H1 (cell line): Measurements from ENCODE around the gene CALD1. TPM values are rescaled to one million over a fixed set of nuclear protein-coding genes. Genes with fewer than 3 reads are reported as not detected.

Source experiments
- CTCF ChIA-PET: fragments of 300-600 bp; sonication (Branson Sonifier 250); formaldehyde crosslinking; loops from one replicate; lab custom pipeline; 2021; ENCODE audit not compliant: partially characterized antibody; lab: Charles Lee
- POLR2A ChIA-PET: fragments of 300-600 bp; sonication (Branson Sonifier 250); formaldehyde crosslinking; loops from one replicate; lab custom pipeline; 2021; ENCODE audit warnings: inconsistent platforms; ENCODE audit not compliant: partially characterized antibody; lab: Charles Lee
- DNase-seq, 2 experiments: peaks; one replicate each; pipeline versions ENCODE4 v3.0.0 to v3.0.0-alpha.2; 2010 to 2022; ENCODE audit warnings: low spot score in 2 of 2, low read depth in 1 of 2, mixed read lengths in 1 of 2
- FAIRE-seq: peaks from 2 replicates; lab custom pipeline; 2011; peaks lifted over from hg19 to GRCh38; lab: Jason Lieb, UNC
- H2AFZ ChIP-seq: 2 replicates; pipeline ENCODE4 v1.8.1; 2012; ENCODE audit warnings: low read length, inconsistent platforms
- H2AK5ac ChIP-seq: 2 replicates; pipeline ENCODE4 v1.6.1; 2013; ENCODE audit warnings: low read depth, low read length
- H2BK120ac ChIP-seq: replicated peaks from 2 replicates; pipeline ENCODE3; 2013; ENCODE audit warnings: low read depth, low read length, inconsistent platforms
- H2BK12ac ChIP-seq: 2 replicates; pipeline ENCODE4 v1.6.1; 2013; ENCODE audit warnings: low read depth, low read length
- H2BK15ac ChIP-seq: 2 replicates; pipeline ENCODE4 v1.6.1; 2013; ENCODE audit warnings: low read length
- H2BK20ac ChIP-seq: 2 replicates; pipeline ENCODE4 v1.6.1; 2013; ENCODE audit warnings: low read length
- H2BK5ac ChIP-seq: 2 replicates; pipeline ENCODE4 v1.6.1; 2013; ENCODE audit warnings: low read depth, low read length
- H3K14ac ChIP-seq: 2 replicates; pipeline ENCODE4 v1.6.1; 2013; ENCODE audit warnings: inconsistent platforms; ENCODE audit not compliant: insufficient read length
- H3K18ac ChIP-seq: 2 replicates; pipeline ENCODE4 v1.6.1; 2013; ENCODE audit warnings: low read length; ENCODE audit errors: extremely low read depth
- H3K23ac ChIP-seq: 2 replicates; pipeline ENCODE4 v1.6.1; 2013; ENCODE audit warnings: inconsistent platforms; ENCODE audit not compliant: insufficient read length
- H3K23me2 ChIP-seq: 2 replicates; pipeline ENCODE4 v1.6.1; 2013; ENCODE audit warnings: low read depth, low read length
- H3K27ac ChIP-seq: 2 replicates; pipeline ENCODE4 v1.6.1; 2011; ENCODE audit warnings: low read depth, low read length, inconsistent platforms
- H3K27me3 ChIP-seq, 4 experiments: replicated peaks in 1 of 4; 1 replicate in 1 of 4; 2 replicates in 3 of 4; pipeline versions ENCODE4 v1.6.1 to v1.8.1; 2011 to 2013; ENCODE audit warnings: low read length in 3 of 4, mild to moderate bottlenecking in 3 of 4, inconsistent platforms in 2 of 4, mixed read lengths in 2 of 4, moderate library complexity in 1 of 4; ENCODE audit not compliant: control insufficient read depth in 3 of 4, insufficient read depth in 3 of 4; ENCODE audit errors: extremely low read depth in 1 of 4
- H3K36me3 ChIP-seq, 4 experiments: 2 replicates each; pipeline versions ENCODE4 v1.6.1 to v1.8.1; 2011 to 2013; ENCODE audit warnings: mild to moderate bottlenecking in 4 of 4, low read length in 3 of 4, moderate library complexity in 2 of 4, control low read depth in 1 of 4, inconsistent platforms in 1 of 4; ENCODE audit not compliant: insufficient read depth in 4 of 4, control insufficient read depth in 2 of 4
- H3K4ac ChIP-seq: replicated peaks from 2 replicates; pipeline ENCODE3; 2013; ENCODE audit warnings: low read length, low read depth, mixed read lengths, inconsistent platforms; ENCODE audit not compliant: insufficient read length
- H3K4me1 ChIP-seq, 4 experiments: replicated peaks in 1 of 4; 1 replicate in 1 of 4; 2 replicates in 3 of 4; pipeline versions ENCODE4 v1.6.1 to v1.8.1; 2011 to 2013; ENCODE audit warnings: low read length in 3 of 4, inconsistent platforms in 2 of 4, mixed read lengths in 1 of 4; ENCODE audit not compliant: insufficient read depth in 4 of 4, control insufficient read depth in 3 of 4
- H3K4me2 ChIP-seq, 2 experiments: 2 replicates each; pipeline versions ENCODE4 v1.6.1 to v1.8.1; 2011 to 2013; ENCODE audit warnings: low read depth in 2 of 2, low read length in 2 of 2, control low read depth in 1 of 2, inconsistent platforms in 1 of 2, mild to moderate bottlenecking in 1 of 2; ENCODE audit not compliant: insufficient read depth in 1 of 2
- H3K4me3 ChIP-seq, 4 experiments: fragments of 200-600, 300-600 bp in 1 of 4; sonication (generic), shearing (Covaris generic), sonication (Bioruptor Twin) in 1 of 4; 2 replicates each; pipeline versions ENCODE4 v1.5.1 to v1.8.1; 2011 to 2016; ENCODE audit warnings: low read length in 4 of 4, low read depth in 3 of 4, control low read depth in 2 of 4, inconsistent platforms in 2 of 4, mild to moderate bottlenecking in 2 of 4, mixed read lengths in 1 of 4, moderate library complexity in 1 of 4; ENCODE audit not compliant: insufficient read depth in 2 of 4; ENCODE audit errors: extremely low read depth in 1 of 4
- H3K56ac ChIP-seq: replicated peaks from 2 replicates; pipeline ENCODE3; 2013; ENCODE audit warnings: low read depth, mild to moderate bottlenecking, mixed read lengths, low read length, inconsistent platforms; ENCODE audit not compliant: insufficient read length
- H3K79me1 ChIP-seq: 2 replicates; pipeline ENCODE4 v1.6.1; 2013; ENCODE audit warnings: low read depth, low read length, control low read depth
- H3K79me2 ChIP-seq, 2 experiments: 2 replicates each; pipeline versions ENCODE4 v1.6.1 to v1.8.1; 2012 to 2013; ENCODE audit warnings: low read length in 2 of 2, mild to moderate bottlenecking in 2 of 2, inconsistent platforms in 1 of 2; ENCODE audit not compliant: insufficient read depth in 2 of 2, control insufficient read depth in 1 of 2
- H3K9ac ChIP-seq, 4 experiments: replicated peaks in 1 of 4; 1 replicate in 1 of 4; 2 replicates in 3 of 4; pipeline versions ENCODE4 v1.6.1 to v1.8.1; 2011 to 2013; ENCODE audit warnings: low read depth in 3 of 4, low read length in 3 of 4, control low read depth in 2 of 4, mild to moderate bottlenecking in 2 of 4, moderate library complexity in 2 of 4, inconsistent platforms in 1 of 4; ENCODE audit errors: extremely low read depth in 1 of 4
- H3K9me3 ChIP-seq, 2 experiments: 2 replicates each; pipeline versions ENCODE4 v1.6.1 to v1.8.1; 2012 to 2013; ENCODE audit warnings: mild to moderate bottlenecking in 2 of 2, moderate library complexity in 2 of 2, control low read depth in 1 of 2, inconsistent platforms in 1 of 2, low read depth in 1 of 2, low read length in 1 of 2, mixed read lengths in 1 of 2; ENCODE audit not compliant: insufficient read depth in 2 of 2
- H4K20me1 ChIP-seq, 2 experiments: replicated peaks in 1 of 2; 2 replicates each; pipeline versions ENCODE3 to v1.8.1; 2011 to 2013; ENCODE audit warnings: inconsistent platforms in 2 of 2, low read length in 2 of 2, mild to moderate bottlenecking in 1 of 2; ENCODE audit not compliant: insufficient read depth in 2 of 2, control insufficient read depth in 1 of 2
- H4K5ac ChIP-seq: 2 replicates; pipeline ENCODE4 v1.6.1; 2013; ENCODE audit warnings: low read length, low read depth, mixed read lengths, inconsistent platforms; ENCODE audit not compliant: insufficient read length
- H4K8ac ChIP-seq: 2 replicates; pipeline ENCODE4 v1.8.0; 2013; ENCODE audit warnings: mild to moderate bottlenecking, moderate library complexity, low read length, inconsistent platforms; ENCODE audit not compliant: insufficient read depth; ENCODE audit errors: extremely low read depth
- H4K91ac ChIP-seq: replicated peaks from 2 replicates; pipeline ENCODE3; 2013; ENCODE audit warnings: low read length, mixed read lengths, inconsistent platforms; ENCODE audit not compliant: insufficient read length
- CHD2 ChIP-seq: IDR thresholded peaks from 2 replicates; pipeline ENCODE4 v1.6.1; 2012; ENCODE audit warnings: low read length, improper control_type of control experiment
- CREB1 ChIP-seq: IDR thresholded peaks from 2 replicates; pipeline ENCODE4 v1.6.1; 2012; ENCODE audit warnings: inconsistent platforms
- HDAC2 ChIP-seq, 2 experiments: fragments of 300-600 bp in 1 of 2; sonication (generic) in 1 of 2; IDR thresholded peaks; 2 replicates each; pipeline ENCODE4 v1.6.1; 2011 to 2012; ENCODE audit warnings: low read depth in 2 of 2, low read length in 2 of 2, mild to moderate bottlenecking in 2 of 2, moderate library complexity in 2 of 2, borderline replicate concordance in 1 of 2, inconsistent platforms in 1 of 2
- HDAC6 ChIP-seq: IDR thresholded peaks from one replicate; pipeline ENCODE4 v1.7.1; 2012; ENCODE audit warnings: low read depth, mild to moderate bottlenecking, inconsistent platforms, low read length, moderate library complexity
- JUND ChIP-seq: IDR thresholded peaks from 2 replicates; pipeline ENCODE4 v1.6.1; 2011; ENCODE audit warnings: mild to moderate bottlenecking, improper control_type of control experiment, low read length
- KDM1A ChIP-seq: fragments of 200-600, 300-600 bp; sonication (generic); IDR thresholded peaks from 2 replicates; pipeline ENCODE4 v1.7.1; 2016; ENCODE audit warnings: mild to moderate bottlenecking, low read length, borderline replicate concordance
- MAX ChIP-seq: IDR thresholded peaks from 2 replicates; pipeline ENCODE4 v1.6.1; 2012; ENCODE audit warnings: inconsistent platforms
- POLR2AphosphoS5 ChIP-seq: IDR thresholded peaks from 2 replicates; pipeline ENCODE4 v1.6.1; 2011; ENCODE audit warnings: low read depth, low read length
- SRF ChIP-seq: IDR thresholded peaks from 2 replicates; pipeline ENCODE4 v1.6.1; 2011; ENCODE audit warnings: mild to moderate bottlenecking, low read depth, low read length, moderate library complexity
- SUZ12 ChIP-seq: fragments of 200-600 bp; sonication (generic); IDR thresholded peaks from 2 replicates; pipeline ENCODE4 v1.6.1; 2012; ENCODE audit warnings: mild to moderate bottlenecking, inconsistent platforms, low read length, moderate library complexity, mixed read lengths
- YY1 ChIP-seq: IDR thresholded peaks from 2 replicates; pipeline ENCODE4 v1.6.1; 2011; ENCODE audit warnings: low read depth, mild to moderate bottlenecking, low read length
- WGBS, 2 experiments: shearing (Covaris generic) in 1 of 2; methylation state at CpG; one replicate each; pipeline versions ENCODE4 v1.1.6 to v1.1.7; 2013 to 2015; ENCODE audit warnings: low lambda C conversion rate in 2 of 2, mixed read lengths in 2 of 2, inconsistent platforms in 1 of 2, low coverage in 1 of 2, missing lambda C conversion rate in 1 of 2; ENCODE audit not compliant: insufficient replicate concordance in 2 of 2, insufficient coverage in 1 of 2, insufficient read length in 1 of 2; ENCODE audit errors: extremely low coverage in 1 of 2, missing lambda C conversion rate in 1 of 2; 5-methylcytosine and 5-hydroxymethylcytosine counted together
- polyA plus RNA-seq, 7 experiments: library from polyadenylated mRNA; depleted of rRNA in 3 of 7; stranded (reverse) in 5 of 7; unstranded in 2 of 7; fragments of >200 nt in 5 of 7; fragments of 200-250 nt in 2 of 7; gene quantifications; 1 replicate in 5 of 7; 2 replicates in 1 of 7; 4 replicates in 1 of 7; pipeline versions ENCODE4 v1.2.1 to v1.2.3, GENCODE V29; 2011 to 2013; ENCODE audit warnings: missing spikeins in 2 of 7, mixed read lengths in 2 of 7
- total RNA-seq: library from RNA; stranded (reverse); fragmentation: NEBNext Ultra II Directional; extraction: Animal tissue kit (Norgen Biotek cat#: 25700); gene quantifications from 2 replicates; pipeline ENCODE4 v1.2.1, GENCODE V29; 2021

The CALD1 gene
- total and polyA plus RNA-seq, 2 of the 8 experiments (the other 6 are each of a cell fraction or from before 2014, with no cell fraction given): 34.3 to 177 TPM

GRCh38 chr7:134729895-134730294 is 49.5 kb upstream of the CALD1 start:
- H4K20me1 ChIP-seq: no peaks in the 10 kb centered on the region
- H3K4ac ChIP-seq: no peak overlapping the region
- H3K18ac ChIP-seq: no peak overlapping the region
- no peak overlapping the region for H3K9ac ChIP-seq
- H4K91ac ChIP-seq: no peak overlapping the region
- no peak overlapping the region for H3K4me3 ChIP-seq
- H3K27me3 ChIP-seq: 0 out of 7 replicates have a peak, but pooled peaks cover 0 to 2% (median 0%) of the 10 kb centered on the region in 4 experiments
- 0 out of 2 replicates have a peak overlapping the region, but pooled peaks have one; percentile 70 for H2AFZ ChIP-seq
- TF ChIP-seq POLR2AphosphoS5: no peak
- TF ChIP-seq KDM1A: no peak
- TF ChIP-seq CHD2: no peak
- no peak for TF ChIP-seq HDAC2 (IDR thresholded peaks at IDR 0.05; ENCODE audit: borderline replicate concordance in 1 of 2, low read depth in 2 of 2, low read length in 2 of 2)
- TF ChIP-seq YY1: no peak
- TF ChIP-seq JUND: no peak
- no peak for TF ChIP-seq HDAC6
- no peak for TF ChIP-seq CREB1
- TF ChIP-seq SRF: no peak
- no peak for TF ChIP-seq SUZ12
- no peak for TF ChIP-seq MAX
- no peak overlapping the region for H3K56ac ChIP-seq
- H3K4me1 ChIP-seq: no peaks in the 10 kb centered on the region
- CTCF ChIA-PET: interaction anchor here (1.2 to 17.5 kb wide), 4 partner anchors 20 to 40 kb away, joined by 3 to 249 read pairs (median 8); no protein-coding TSS in a partner anchor
- H2BK120ac ChIP-seq: no peak overlapping the region
- no peak overlapping the region for H3K4me2 ChIP-seq
- H3K23me2 ChIP-seq: 0 out of 2 replicates have a peak, but pooled peaks cover 2% of the 10 kb centered on the region
- no peak overlapping the region for H2BK20ac ChIP-seq
- no peak overlapping the region for H2BK5ac ChIP-seq
- DNase-seq (no peak), FAIRE-seq (no peak)
- no peak overlapping the region for H4K5ac ChIP-seq
- H3K79me2 ChIP-seq: no peaks in the 10 kb centered on the region
- no peaks in the 10 kb centered on the region for H3K79me1 ChIP-seq
- no peak overlapping the region for H3K27ac ChIP-seq
- H2BK15ac ChIP-seq: no peak overlapping the region
- POLR2A ChIA-PET: no interaction called here
- H2AK5ac ChIP-seq: no peak overlapping the region
- H3K23ac ChIP-seq: no peak overlapping the region
- no peak overlapping the region for H3K14ac ChIP-seq
- no peaks in the 10 kb centered on the region for H3K9me3 ChIP-seq
- no peak overlapping the region for H2BK12ac ChIP-seq
- 95% methylated on average over 4 of the region's 4 CpGs; no CpG with 5 or more reads in 1 of the 2 experiments for WGBS, 2 experiments
- no peaks in the 10 kb centered on the region for H3K36me3 ChIP-seq
- H4K8ac ChIP-seq: no peak overlapping the region
